Loucy (cell line): ENCODE data around the gene ALK.

Experiments
- H2AFZ ChIP-seq: fragments of 200-600 bp; sonication (generic); 2 replicates; pipeline ENCODE4 v1.6.0; 2016; ENCODE audit warnings: antibody characterized with exemption, mild to moderate bottlenecking, low read length, moderate library complexity
- H3F3A ChIP-seq: fragments of 200-600 bp; 2 replicates; pipeline ENCODE4 v1.6.0; 2016; ENCODE audit warnings: antibody characterized with exemption, low read depth, mild to moderate bottlenecking
- H3K27me3 ChIP-seq: fragments of 200-600 bp; sonication (generic); 2 replicates; pipeline ENCODE4 v1.6.1; 2014; ENCODE audit warnings: low read length, mild to moderate bottlenecking; ENCODE audit not compliant: insufficient read depth, poor library complexity, severe bottlenecking
- H3K36me3 ChIP-seq: fragments of 200-600 bp; sonication (generic); 2 replicates; pipeline ENCODE4 v1.6.1; 2016; ENCODE audit warnings: low read length; ENCODE audit not compliant: insufficient read depth
- H3K4me1 ChIP-seq: fragments of 200-600 bp; sonication (generic); 2 replicates; pipeline ENCODE4 v1.5.1; 2014; ENCODE audit warnings: low read length, mild to moderate bottlenecking; ENCODE audit not compliant: insufficient read depth, poor library complexity, severe bottlenecking
- H3K4me2 ChIP-seq: fragments of 200-600 bp; sonication (generic); 2 replicates; pipeline ENCODE4 v1.6.0; 2014; ENCODE audit warnings: antibody characterized with exemption, low read length, low read depth, mild to moderate bottlenecking; ENCODE audit not compliant: poor library complexity, severe bottlenecking
- H3K4me3 ChIP-seq: fragments of 200-600 bp; sonication (generic); 2 replicates; pipeline ENCODE4 v1.5.1; 2014; ENCODE audit warnings: low read length, mild to moderate bottlenecking, mixed read lengths; ENCODE audit not compliant: poor library complexity, severe bottlenecking
- H3K79me2 ChIP-seq: fragments of 200-600 bp; sonication (generic); 2 replicates; pipeline ENCODE4 v1.6.1; 2014; ENCODE audit warnings: low read length; ENCODE audit not compliant: insufficient read depth
- H3K9ac ChIP-seq: fragments of 200-600 bp; sonication (generic); 2 replicates; pipeline ENCODE4 v1.6.0; 2014; ENCODE audit warnings: mild to moderate bottlenecking, low read depth, low read length, moderate library complexity; ENCODE audit not compliant: poor library complexity, severe bottlenecking
- H3K9me2 ChIP-seq: fragments of 200-600 bp; sonication (generic); replicated peaks from 2 replicates; pipeline ENCODE4 v1.6.1; 2016; ENCODE audit warnings: low read depth, low read length, mixed read lengths
- H3K9me3 ChIP-seq: fragments of 200-600 bp; sonication (generic); 2 replicates; pipeline ENCODE4 v1.6.1; 2014; ENCODE audit warnings: mild to moderate bottlenecking, antibody characterized with exemption, low read length, low read depth; ENCODE audit not compliant: insufficient read depth
- H4K20me1 ChIP-seq: fragments of 200-600 bp; sonication (generic); 2 replicates; pipeline ENCODE4 v1.6.0; 2014; ENCODE audit warnings: antibody characterized with exemption, low read length, mild to moderate bottlenecking; ENCODE audit not compliant: insufficient read depth, poor library complexity, severe bottlenecking
- CTCF ChIP-seq: fragments of 200-600 bp; sonication (generic); conservative IDR thresholded peaks from 2 replicates; pipeline ENCODE4 v1.5.1; 2014; ENCODE audit warnings: mild to moderate bottlenecking, antibody characterized with exemption, low read length
- EZH2phosphoT487 ChIP-seq: fragments of 200-600 bp; IDR thresholded peaks from 2 replicates; pipeline ENCODE4 v1.6.1; 2018; ENCODE audit warnings: antibody characterized with exemption, mild to moderate bottlenecking, moderate library complexity, borderline replicate concordance

ALK gene

DNA sequence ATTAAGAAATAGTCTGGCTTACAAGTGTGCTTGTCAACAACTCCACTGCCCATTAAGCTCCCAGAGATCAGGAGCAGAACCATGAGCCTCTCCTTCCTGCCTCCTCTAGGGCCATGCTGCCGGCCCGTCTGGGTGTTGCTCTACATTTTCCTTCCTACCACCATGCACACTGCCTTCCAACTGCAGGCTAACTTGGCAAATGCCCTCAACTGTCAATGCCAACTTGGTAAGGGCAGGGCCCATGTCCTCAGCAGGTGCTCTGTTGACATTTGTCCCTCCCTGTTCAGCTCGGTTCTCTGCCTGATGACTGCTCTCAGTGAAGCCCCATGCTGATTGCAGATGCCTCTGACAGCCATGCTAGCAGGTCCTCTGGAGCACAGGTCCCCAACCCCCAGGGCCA is 345.2 kb downstream of the ALK start:
- H3K9me3 ChIP-seq = no peaks in the 10 kb centered on the region
- no peak overlapping the region for H3K4me2 ChIP-seq
- no peak overlapping the region for H3K9ac ChIP-seq
- H4K20me1 ChIP-seq = no peaks in the 10 kb centered on the region
- TF ChIP-seq EZH2phosphoT487 (no peak), CTCF (no peak)
- H3F3A ChIP-seq = no peaks in the 10 kb centered on the region
- no peak overlapping the region for H2AFZ ChIP-seq
- H3K9me2 ChIP-seq = no peaks in the 10 kb centered on the region
- no peaks in the 10 kb centered on the region for H3K36me3 ChIP-seq
- H3K27me3 ChIP-seq = no peaks in the 10 kb centered on the region
- no peaks in the 10 kb centered on the region for H3K4me1 ChIP-seq
- no peak overlapping the region for H3K4me3 ChIP-seq
- no peaks in the 10 kb centered on the region for H3K79me2 ChIP-seq

- H3K4me3 ChIP-seq = no peak overlapping the region
- no peaks in the 10 kb centered on the region for H3F3A ChIP-seq
- H3K4me2 ChIP-seq = no peak overlapping the region
- no peaks in the 10 kb centered on the region for H3K36me3 ChIP-seq
- H3K9ac ChIP-seq = no peak overlapping the region
- no peaks in the 10 kb centered on the region for H3K79me2 ChIP-seq
- no peaks in the 10 kb centered on the region for H3K9me3 ChIP-seq
- no peak overlapping the region for H2AFZ ChIP-seq
- H3K27me3 ChIP-seq = no peaks in the 10 kb centered on the region
- no peaks in the 10 kb centered on the region for H4K20me1 ChIP-seq
- no peaks in the 10 kb centered on the region for H3K9me2 ChIP-seq
- no peaks in the 10 kb centered on the region for H3K4me1 ChIP-seq
- TF ChIP-seq CTCF (no peak), EZH2phosphoT487 (no peak)
Measured at GRCh38 chr2:29575370-29575890, 346.0 kb downstream of the ALK start.

GRCh38 chr2:29573612-29574011 is 347.8 kb downstream of the ALK start:
- Histone ChIP-seq H2AFZ (no peak overlapping the region), H3K27me3 (no peaks in the 10 kb centered on the region), H4K20me1 (no peaks in the 10 kb centered on the region), H3K79me2 (no peaks in the 10 kb centered on the region), H3F3A (no peaks in the 10 kb centered on the region), H3K4me2 (no peak overlapping the region), H3K4me1 (no peaks in the 10 kb centered on the region), H3K9me2 (no peaks in the 10 kb centered on the region), H3K9ac (no peak overlapping the region), H3K9me3 (no peaks in the 10 kb centered on the region), H3K36me3 (no peaks in the 10 kb centered on the region), H3K4me3 (no peak overlapping the region)
- TF ChIP-seq EZH2phosphoT487 (no peak), CTCF (no peak)
